HK-2 (cell line): ENCODE data around the gene SPATC1L.
A peak's percentile ranks its signal among the peaks of the same experiment; 100 is the strongest.
"Not testable (repeated sequence)": the region's sequence is repeated elsewhere in the genome, so short reads cannot be mapped to it uniquely, and the experiment has no call there.

Experiments used
- DNase-seq: peaks from one replicate; pipeline ENCODE4 v3.0.0-alpha.2; 2018; ENCODE audit not compliant: unreplicated experiment

SPATC1L gene

DNA sequence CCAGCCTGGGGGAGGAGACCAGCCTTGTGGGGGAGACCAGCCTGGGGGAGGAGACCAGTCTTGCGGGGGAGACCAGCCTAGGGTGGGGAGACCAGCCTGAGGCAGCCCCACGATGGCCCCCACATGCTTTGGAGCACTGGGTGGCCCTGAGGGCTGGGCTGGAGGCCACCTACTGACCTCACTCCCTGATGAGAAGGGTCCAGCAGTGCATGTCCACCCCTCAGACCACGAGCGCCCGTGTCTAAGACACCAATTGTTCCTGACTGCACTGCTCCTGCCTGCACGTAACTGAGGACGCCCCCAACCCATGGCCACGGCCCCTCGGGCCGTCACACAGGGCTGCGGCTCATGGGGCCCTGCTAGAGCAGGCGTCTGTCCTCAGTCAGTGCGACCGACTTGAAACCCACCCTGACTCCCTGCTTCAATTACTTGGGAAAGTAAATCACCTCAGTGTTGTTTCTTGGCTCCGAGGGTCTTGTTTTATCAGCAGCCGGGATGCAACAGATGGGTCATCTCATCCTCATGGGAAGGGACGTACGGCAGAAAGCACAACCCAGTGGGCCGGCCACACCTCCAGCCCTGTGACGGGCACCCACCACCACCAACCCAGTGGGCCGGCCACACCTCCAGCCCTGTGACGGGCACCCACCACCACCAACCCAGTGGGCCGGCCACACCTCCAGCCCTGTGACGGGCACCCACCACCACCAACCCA is at the start of gene SPATC1L:
TSS of gene SPATC1L (minus strand) at position 550 of the 715 bp plus-strand sequence. CDS start 1,643 bp downstream, outside the sequence.
- DNase-seq: peak; percentile 41

DNA sequence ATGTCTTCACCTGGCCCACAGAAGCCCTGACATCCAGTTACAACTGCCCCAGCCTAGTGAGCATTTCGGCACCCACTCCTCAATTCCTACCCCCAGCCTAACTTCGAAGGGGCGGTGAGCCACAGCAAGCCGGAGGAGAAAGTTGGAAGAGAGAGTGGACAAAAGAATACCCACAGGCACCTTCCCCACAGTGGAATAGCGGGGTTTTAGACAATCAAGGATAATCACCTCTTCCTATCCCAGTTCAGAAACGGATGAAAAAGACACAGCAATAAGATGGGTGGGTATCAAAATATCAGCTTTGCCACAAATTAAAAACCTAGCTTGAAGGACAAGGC is 45.6 kb upstream of the SPATC1L start:
- DNase-seq: no peak

DNA sequence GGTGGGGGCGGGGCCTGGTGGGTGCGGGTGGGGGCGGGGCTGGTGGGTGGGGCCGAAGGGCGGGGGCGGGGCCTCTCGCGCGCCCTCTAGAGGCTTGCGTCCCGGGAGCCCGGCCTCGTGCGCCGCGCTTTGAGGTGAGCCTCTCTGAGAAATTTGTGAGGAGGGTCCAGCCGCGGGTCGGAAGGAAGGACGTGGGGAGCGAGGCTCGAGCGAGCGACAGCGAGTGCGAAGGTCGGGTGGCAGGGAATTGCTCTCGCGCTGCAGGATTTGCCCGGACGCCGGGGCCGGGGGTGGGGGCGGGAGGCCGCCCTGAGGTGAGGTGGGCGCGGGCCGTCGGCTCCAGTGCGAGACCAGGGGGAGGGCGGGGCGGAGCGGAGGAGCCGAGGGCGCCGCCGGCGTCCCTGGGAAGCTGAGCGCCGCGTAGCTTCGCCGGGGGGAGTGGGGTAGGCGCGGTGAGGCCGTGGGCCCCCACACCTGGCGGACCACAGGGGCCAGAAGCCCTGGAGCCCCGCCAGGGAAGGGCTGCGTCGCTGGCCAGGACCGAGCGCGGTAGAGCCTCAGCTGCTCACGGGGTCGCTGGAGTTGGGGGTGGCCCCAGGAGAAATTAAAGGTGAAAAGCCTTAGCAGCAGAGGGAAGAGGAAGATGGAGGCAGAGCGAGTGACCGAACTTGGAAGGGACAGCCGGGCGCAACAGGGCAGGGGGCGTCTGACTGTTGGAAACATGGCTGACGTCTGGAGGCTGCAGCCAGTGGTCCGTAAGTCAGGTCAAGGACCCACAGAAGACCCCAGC is 45.1 kb upstream of the SPATC1L start:
- DNase-seq: no peak

DNA sequence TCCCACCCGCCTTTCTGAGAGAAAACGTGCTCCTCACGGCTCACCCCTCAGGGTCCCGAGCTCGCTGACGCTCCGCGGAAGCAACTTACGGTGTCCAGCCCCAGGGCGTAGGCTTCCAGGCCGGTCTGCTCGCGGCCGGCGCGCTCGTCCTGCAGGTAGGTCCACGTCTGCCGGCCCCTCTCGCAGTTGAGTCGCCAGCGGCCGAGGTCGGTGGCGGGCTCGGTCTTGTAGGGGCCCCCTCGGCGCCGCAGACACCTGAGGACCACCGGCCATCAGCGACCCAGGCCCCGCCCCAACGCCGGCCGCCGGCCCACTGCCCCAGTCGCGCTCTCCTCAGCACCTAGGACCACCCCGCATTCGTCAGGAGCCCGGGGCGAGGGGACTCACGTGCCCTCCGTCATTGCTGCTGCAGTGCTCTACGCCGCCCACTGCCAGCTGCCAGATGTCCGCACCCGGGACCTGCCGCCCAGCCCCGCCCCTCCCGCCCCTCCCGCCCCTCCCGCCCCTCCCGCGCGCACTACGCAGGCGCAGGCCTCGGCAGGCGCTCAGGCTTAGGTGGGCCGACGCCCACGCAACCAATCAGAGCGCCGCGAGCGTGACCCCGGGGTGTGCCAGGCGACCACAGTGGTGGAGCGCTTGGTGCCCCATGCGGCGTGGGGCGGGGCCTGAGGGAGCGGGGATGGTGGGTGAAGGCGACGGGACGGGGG is 44.2 kb upstream of the SPATC1L start, which contains the start of gene LSS:
TSS of gene LSS (minus strand) at position 430 of the 707 bp plus-strand sequence. CDS start at position 401, 29 bp downstream.
- peak; percentile 95 for DNase-seq

DNA sequence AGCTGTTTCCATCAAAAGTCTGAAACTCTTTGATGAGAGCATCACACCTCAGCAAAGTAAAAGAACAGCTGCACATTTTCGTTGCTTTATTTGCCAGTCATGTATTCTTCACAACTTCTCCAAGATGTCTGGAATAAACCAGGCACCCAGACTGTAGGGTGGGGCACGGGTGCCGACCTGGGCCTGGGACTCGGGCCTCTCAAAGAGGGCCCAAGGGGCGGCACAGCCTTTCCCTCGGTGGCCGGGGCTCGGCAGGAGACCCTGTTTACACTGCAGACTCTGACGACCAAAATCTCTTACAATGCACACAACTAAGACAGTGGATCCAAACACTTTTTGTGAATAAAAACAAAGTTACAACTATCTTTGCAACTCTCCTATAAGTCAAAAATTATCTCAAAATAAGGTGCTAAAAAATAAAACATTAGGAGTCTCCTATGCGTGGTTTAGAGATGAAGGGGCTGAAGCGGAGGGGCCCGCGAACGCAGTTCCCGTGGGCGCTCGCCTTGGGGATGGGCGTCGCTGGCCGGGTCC is 43.6 kb upstream of the SPATC1L start:
- DNase-seq: no peak

DNA sequence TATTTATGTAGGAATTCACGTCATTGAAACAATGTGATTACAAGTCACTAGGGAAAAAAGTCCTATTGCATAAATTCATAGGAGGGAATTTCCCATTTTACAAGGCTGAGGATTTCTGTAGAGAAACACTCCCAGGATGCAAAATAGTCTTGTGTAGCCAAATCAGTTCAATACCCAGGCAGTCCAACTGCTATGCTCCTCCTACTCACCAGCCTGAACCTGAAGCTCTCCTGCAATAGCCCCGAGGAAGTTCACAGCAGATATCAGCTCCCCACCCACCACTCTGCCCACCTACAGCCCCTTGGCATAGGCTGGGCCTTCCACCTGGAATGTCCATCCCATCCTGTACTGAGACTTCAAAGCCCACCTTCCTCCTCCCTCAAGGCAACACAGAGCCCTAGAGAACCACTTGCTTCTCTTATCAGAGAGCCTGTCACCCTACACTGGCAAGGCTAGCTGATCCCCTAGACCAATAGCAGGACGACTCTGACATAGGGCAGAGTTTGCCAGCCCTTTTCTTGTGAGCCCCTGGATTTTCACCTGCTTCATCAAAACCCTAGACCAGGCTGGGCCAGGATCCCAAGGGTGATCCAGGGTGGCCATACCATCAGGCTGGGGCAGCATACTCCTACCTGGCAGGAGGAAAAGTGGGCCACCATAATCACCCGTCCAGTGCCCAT is 42.8 kb upstream of the SPATC1L start:
- DNase-seq: no peak

DNA sequence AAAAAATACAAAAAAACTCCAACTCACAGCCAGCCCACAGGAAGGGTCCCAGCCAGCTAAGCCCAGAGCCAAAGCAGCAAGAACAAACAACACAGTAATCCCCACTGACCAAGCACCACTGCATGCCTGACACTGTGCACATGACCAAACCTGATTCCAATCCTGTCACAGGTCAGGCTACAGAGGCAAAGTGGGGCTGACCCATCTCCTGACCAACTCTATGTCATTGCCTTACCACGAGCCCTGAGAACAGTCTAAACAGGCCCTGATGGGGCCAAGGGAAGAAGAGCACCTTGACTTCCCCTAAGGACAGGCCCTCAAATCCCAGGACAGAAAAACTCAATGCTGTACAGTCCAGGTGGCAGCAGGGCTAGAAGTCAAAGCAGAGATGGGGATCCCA is 41.9 kb upstream of the SPATC1L start:
- no peak for DNase-seq

DNA sequence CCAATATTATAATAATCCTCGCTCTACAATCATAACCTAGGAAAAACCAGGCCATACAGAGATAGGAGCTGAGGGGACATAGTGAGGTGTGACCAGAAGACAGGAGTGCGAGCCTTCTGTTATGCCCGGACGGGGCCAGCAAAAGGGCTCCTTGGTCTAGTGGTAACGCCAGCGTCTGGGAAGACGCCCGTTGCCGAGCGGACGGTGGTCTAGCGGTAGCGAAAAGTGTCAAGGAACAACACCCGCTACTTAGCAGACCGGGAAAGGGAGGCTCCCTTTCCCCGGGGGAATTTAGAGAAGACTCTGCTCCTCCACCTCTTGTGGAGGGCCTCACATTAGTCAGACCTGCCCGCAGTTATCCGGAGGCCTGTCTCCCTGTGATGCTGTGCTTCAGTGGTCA is 39.4 kb upstream of the SPATC1L start:
- not testable (repeated sequence) for DNase-seq

DNA sequence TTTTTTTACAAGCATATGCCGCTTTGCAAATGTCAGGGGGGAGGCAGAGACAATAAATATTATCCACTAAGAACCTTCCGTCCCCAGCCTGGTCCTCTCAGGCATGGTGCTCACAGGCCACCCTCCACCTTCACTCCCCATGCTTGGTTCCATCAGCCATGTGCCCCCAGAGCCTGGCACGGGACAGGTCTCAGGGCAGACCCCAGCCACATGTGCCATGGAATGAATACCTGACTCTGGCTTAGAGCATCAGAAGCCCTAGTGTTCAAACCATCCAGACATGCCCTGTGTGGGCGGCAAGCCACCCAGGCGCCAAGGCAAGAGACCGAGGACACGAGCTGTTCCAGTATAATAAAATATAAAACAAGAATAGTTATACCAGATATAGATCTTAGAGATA is 39.0 kb upstream of the SPATC1L start:
- DNase-seq: no peak

DNA sequence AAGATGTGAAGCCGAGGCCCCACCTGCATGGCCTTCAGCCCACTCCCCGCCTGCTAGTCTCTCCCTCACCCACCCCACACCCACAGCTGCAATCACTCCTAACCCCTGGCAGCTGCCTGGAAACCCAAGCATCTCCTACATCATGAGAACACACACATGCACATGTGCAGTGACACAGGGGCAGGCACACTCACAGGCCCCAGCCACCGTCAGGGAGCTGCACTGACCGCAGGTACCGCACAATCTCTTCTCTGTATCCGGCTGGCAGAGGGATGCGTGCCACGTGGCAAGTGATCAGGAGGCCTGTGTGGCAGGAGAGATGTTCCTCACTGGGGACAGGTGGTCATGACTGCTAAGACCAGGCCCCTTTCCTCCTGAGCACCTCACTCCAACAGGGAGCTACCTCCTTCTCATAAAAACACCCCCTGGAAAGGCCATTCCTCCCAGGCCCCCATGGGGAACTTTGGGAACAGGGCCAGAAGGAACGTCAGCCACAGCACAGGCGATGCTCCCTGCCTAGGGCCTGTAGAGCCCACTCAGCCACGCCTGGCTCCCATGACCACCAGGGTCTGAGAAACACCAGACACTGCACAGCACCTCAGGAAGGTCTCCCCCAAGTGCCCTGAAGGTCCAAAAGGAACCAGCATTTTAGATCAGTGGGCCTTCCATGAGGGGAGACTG is 38.3 kb upstream of the SPATC1L start:
- DNase-seq: no peak

DNA sequence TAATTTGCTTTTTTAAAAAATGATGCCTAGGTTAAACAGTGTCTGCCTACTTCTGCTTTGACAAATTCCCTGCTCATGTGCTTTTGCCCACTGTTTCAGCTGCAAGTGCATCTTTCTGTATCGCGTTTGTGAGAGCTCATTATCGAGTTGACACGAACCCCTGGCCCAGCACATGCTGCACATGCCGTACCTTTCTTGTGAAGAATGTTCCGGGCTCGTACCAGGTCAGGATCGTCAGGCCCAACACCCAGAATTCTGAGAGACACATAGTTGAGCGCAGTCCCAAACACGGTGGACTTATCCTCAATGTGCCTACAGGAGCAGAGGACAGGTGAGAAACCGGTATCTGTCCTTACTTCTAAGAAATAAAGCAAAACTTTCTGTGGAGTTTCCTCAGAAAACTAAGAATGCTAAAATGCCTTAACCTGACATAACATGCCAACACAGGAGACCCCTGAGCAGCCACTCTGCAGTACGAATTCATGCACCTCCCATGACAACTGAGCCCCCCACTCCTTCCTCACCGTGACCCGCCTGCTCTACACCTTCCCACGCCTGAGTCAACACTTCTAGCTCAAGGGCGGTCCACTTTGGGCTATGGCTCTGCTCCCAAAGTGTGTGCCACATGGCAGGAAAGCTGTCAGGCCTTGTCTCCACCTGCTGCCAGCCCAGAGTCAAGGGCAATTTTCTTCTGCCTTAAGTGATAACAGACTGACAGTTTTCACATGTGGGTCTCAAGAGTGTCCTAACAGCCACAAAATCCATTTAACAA is 37.6 kb upstream of the SPATC1L start:
- no peak for DNase-seq

DNA sequence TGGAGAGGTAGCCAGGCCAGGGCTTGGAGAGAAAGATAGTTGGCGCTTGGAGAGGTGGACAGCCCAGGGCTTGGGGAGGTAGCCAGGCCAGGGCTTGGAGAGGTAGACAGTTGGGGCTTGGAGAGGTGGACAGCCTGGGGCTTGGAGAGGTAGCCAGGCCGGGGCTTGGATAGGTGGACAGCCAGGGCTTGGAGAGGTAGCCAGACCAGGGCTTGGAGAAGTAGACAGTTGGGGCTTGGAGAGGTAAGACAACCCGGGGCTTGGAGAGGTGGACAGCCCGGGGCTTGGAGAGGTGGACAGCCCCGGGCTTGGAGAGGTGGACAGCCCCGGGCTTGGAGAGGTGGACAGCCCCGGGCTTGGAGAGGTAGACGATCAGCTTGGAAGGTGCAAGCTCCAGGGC is 36.6 kb upstream of the SPATC1L start:
- DNase-seq: no peak

DNA sequence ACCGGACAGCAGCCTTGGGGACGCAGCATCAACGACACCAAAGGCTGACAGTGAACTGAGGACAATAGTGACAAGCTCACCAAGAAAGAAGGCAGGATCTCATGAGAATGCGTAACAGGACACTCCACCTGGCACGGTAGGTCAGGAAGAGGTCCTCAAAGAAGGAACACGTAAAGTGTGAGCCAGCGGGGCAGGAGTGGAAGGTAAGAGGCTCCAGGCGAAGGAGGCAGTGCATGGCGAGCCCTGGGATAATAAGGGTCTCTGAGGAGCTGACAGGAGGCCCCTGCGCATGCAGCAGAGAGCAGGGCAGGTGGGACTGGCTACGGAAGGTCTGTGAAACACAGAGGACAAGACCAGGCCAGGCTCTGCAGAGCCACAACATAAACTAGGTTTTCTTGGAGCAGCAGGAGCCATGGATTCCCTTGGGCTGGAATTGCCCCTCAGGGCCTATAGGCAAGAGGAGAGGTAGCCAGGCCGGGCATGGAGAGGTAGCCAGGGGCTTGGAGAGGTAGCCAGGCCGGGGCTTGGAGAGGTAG is 36.1 kb upstream of the SPATC1L start:
- DNase-seq: no peak

DNA sequence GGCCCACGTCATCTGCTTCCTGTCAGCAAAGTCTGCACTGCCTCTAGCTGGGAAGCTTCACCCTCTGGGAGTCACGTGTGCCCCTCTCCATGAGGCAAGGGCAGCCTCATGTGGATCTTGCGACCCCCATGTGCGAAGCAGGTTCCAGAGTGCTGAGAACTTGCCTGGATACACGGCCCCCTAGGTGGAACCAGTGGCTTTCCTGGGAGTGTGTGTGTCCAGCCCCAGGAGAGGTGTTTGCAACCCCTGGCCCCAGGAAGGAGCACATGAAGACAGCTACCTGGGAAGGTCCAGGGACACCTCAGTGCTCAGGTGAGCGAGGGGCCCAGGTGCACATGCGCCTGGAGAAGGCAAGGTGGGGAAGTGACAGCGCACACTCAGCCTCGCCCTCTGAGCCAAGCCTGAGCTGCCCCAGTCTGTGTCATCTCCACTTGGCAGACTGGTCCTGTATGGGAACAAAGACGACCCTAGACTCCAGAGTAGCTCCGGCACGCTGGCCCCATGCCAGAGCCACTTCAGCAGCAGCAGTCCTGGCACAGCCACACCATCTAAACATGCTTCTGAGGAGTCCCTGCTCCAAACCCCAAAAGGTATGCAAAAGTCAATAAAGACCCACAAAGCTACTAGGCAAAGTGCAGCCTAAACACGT is 35.5 kb upstream of the SPATC1L start:
- no peak for DNase-seq

DNA sequence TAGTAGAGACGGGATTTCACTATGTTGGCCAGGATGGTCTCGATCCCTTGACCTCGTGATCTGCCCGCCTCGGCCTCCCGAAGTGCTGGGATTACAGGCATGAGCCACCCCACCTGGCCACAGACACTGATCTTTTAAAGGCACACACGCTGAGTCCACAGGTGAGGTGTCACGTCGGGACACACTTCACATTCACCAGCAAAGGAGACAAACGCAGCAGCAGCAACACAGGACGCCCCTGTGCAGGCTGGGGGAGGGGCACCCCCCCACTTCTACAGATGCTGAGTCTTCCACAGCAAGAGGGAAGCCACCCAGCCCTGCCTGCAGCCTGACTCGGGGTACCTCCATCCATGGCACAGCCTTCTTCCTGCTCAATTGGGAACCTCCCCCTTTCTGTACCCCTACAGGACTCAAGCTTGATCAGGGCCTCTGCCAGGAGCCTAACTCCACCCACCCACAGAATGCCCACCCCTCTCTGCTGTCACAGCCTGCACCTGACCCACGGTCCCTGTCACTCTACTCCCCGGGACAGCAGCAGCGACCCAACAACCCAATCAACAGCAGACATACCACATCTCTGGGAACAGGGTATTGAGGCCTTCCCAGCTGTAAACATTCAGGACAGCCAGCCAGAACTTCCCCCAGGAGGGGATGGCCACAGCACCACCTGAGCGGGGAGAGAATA is 34.8 kb upstream of the SPATC1L start:
- DNase-seq: no peak

DNA sequence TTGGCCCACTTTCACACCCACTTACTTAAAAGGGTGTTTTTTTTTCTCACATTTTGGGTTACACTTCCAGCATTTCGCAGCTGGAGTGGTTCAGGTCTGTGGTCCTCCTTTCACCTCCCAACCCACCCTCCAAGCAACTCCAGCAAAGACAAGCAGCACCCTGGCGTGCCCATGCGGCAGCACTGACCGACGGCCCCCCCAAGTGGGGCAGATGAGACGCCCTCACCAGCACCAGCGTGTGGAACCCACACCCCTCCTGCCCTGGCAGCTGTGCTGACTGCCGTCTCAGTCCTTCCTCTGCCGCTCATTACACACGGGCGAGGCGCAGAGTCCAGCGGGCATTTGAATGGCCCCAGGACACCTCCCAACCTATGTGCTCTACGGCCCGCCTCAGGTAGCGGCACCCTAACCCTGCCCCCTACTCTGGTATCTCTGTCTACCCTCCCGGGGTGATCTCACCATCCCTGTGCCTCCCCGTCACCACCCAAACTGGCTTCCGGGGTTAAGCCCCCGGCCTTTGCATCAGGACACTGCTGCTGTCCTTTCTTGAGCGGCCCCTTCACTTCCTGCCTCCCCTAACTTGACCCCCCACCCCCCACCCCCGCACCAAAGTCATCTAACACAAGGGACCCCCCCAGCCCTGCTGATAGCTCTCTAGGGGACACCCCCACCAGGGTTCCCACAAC is 33.4 kb upstream of the SPATC1L start:
- DNase-seq: no peak

DNA sequence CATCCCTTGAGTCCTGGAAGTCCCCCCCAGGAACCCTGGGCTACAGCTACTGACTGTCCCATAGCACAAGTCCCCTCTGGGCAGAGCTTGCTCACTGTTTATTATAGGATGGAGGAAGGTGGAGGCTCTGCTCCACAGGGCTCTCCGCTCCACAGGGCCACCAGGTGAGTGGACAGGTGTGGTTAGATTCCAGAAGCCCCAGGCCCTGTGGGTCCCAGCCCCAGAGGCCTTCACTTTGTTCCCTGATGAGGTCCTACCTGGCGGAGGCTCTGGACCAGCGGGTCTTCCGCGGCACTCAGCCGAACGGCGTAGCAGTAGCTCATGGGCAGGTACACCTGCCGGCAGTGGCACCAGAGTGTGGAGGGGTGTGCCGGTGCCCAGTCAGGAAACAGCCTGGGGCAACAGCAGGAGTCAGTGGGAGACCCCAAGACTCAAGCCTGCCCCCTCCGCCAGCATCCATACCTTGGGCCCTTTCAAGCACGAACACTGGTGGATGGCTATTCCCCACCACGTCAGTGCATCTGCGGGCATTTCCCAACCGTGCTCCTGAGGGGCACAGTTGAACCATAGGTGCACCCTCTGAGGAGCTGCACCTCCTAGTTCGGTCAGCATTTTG is 32.0 kb upstream of the SPATC1L start:
- no peak for DNase-seq
